ENCODE data around the gene ALCAM.

The ALCAM gene

GRCh38 chr3:105431200-105431599 lies 64.5 kb downstream of the ALCAM start:
- DNase-seq: no peak

- DNase-seq: no peak
Observed at GRCh38 chr3:105435277-105435676, 68.6 kb downstream of the ALCAM start.

DNA sequence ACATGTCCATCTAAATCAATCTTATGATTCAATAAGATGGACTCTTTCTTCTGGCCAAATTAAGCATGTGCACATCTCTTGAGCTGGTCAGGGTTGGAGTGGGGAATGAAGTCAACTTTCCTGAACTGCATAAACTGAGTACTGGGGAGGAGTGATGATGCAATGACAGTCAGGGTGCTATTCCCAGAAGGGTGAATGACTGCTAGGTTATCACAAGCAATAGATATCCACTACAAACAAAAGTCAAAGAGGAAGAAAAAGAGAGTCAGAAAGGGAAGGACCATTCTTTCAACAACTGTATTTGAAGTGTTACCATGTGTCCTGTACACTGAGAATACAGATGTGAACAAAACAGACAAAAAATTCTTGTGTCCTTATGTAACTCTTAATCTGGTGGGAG lies 70.0 kb downstream of the ALCAM start:
- no peak for DNase-seq

GRCh38 chr3:105440113-105440512 lies 73.4 kb downstream of the ALCAM start:
- no peak for DNase-seq

GRCh38 chr3:105444725-105445124 lies 78.0 kb downstream of the ALCAM start:
- no peak for DNase-seq

- no peak for DNase-seq
Observed at GRCh38 chr3:105448338-105448982, 81.8 kb downstream of the ALCAM start.

- no peak for DNase-seq
Observed at GRCh38 chr3:105449414-105449813, 82.7 kb downstream of the ALCAM start.

DNA sequence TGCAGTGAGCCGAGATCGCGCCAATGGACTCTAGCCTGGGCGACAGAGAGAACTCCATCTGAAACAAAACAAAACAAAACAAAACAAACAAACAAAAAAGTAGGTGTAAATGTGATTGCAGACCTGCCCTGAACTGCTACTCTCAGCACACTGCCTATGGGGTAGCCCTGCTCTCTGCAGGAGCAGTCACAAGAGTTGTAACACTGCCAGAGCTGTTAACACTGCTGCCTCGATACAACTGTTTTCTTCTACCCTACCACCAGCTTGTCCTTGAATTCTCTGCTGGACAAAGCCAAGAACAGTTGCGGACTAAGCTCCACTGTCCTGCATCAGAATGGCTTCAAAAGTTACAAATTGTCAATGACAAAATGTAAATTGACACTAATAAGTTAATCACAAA lies 89.3 kb downstream of the ALCAM start:
- DNase-seq: no peak

DNA sequence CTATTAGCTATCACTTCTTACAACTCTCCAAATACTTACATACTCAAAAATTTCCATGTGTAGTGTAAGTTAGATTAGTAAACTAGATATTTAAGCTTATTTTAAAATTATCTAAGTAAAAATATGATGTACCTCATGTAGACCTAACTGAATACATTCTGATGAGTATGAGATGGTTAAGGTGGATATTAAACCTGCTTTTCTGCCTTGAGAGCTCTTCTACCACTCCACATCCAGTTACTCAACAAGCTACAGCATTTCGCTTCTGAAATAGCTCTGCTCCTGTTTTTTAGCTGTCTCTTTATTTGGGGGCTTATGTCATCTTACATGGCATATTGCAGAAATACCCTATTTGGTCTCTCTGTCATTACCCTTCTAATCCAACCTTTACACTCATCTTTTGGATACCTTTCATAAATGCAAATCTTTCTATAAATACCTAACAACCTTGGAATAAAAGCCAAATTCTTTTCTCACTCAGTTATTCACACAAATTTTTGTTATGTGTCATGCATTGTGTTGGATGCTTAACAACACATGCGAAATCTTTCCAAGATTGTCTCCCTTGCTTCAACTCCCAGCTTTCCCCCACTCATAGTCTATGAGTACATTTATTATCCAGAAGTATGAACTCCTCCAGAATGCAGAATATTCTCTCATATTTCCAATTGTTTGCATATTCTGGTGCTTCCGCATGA lies 92.0 kb downstream of the ALCAM start:
- no peak for DNase-seq

- no peak for DNase-seq
Observed at GRCh38 chr3:105459566-105460290, 93.0 kb downstream of the ALCAM start.

DNA sequence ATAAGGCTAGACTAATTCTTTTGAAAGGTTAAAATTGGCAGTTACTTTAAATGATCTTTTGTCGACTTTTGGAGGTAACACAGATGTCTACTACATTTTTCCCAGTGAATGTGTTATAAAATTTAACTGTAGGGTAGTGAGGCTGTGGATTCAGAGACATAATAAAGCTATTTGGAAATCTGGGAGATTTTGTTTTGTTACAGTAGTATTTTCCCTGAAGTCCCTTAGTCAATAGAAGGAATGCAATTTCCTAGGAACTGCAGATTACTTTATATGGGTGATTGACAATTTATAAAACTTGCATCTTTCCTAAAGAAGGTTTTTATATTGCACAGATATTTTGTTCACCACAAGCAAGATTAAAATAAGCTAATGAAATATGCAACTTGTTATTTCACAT lies 96.9 kb downstream of the ALCAM start:
- DNase-seq: no peak

DNA sequence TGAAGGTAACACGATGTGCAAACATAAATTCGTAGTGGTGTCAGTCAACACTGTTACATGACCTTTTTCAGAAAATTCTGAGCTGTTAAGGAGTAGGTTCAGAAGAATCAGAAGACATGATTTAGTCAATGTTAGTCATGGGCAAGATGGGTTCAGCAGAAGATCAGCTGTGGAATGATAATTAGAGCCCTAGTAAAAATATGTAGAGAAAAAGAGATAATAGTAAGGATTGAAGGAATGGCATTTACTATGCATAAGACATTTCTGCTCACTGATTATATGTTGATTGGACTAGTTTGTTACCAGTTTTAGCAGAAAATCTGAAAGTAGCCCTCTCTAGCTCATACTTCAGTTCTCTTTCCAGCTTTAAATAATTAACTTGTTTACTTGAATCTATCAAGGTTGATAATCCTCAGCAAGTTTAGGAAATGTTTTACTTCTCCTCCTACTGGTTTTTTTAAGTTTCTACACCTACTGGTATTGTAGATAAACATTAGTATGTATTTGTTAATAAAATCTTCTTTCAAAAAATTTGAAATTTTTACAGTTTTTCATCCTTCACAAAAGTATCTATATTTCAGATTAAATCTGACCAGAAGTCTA lies 98.6 kb downstream of the ALCAM start:
- DNase-seq: no peak

- DNase-seq: no peak
Observed at GRCh38 chr3:105466072-105466471, 99.4 kb downstream of the ALCAM start.

- DNase-seq: no peak
Observed at GRCh38 chr3:105466495-105467404, 100.0 kb downstream of the ALCAM start.

GRCh38 chr3:105470851-105471250 lies 104.1 kb downstream of the ALCAM start:
- no peak for DNase-seq

DNA sequence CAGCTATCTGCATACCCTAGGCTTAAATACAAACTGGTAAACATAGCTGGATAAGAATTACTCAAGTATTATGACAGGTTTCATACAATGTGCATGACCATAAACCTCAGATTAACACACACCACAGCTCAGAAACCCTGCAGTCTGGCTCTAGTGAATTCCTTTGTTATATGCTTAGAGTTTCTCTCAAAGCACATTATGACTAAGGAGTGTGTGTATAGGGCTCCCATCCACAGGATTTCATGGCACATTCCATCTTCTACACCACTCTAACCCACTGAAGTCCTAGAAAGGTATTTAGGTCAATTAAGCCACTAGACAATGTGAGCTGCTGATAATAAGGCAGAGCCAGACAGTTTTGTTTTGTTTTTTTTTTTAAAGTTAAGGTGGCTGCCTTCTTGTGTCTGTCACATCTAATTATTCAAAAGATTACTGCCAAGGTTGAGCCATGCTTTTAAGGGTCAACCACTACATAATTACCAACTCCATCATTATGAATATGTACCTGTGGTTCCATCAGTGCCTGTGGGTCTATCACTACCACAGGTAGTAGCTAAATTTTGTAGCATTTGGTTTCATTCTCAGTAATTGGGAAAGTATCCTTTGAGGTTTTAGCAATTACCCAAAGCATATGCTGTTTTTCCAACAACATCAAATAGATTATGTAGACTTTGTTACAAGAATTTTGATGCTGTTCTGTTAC lies 107.0 kb downstream of the ALCAM start:
- no peak for DNase-seq

- no peak for DNase-seq
Observed at GRCh38 chr3:105480768-105481167, 114.1 kb downstream of the ALCAM start.

DNA sequence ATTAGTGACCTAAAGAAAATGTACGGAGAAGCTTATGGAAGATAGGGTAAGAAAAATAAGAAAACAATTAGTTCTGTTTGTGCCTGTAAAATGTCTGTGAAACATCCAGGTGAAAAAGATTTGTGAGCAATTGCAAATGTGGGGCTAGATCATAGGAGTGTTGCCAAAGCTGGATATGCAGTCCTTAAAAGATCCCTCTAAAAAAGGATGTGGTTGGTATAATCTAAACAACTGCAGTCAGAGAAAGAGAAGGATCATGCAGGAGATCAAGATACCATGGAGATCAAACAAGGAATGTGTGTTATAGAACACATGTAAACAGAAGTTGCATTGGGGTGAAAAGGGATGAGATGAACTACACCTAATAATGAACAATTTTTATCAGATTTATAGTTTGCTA lies 116.8 kb downstream of the ALCAM start:
- DNase-seq: no peak

- no peak for DNase-seq
Observed at GRCh38 chr3:105490045-105490444, 123.3 kb downstream of the ALCAM start.

- no peak for DNase-seq
Observed at GRCh38 chr3:105493305-105493892, 126.7 kb downstream of the ALCAM start.

DNA sequence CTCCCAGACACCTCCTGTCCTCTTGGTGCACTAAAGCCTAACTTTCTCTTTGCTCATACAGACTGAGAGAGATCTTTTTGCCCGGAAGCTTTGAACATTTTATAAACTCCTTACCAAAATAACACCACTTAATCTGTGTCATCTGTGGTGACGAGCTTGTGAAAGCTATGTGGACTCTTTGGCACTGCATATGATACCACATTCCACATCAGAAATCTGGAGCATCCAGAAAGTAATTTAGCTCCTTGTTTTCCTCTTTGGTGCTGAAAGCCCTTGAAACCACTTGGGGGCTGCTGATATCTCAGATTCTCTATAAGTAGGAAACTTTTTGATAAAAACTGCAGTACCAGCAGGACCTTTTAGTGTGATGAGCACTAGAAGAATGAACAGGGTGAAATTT lies 128.3 kb downstream of the ALCAM start:
- DNase-seq: no peak

DNA sequence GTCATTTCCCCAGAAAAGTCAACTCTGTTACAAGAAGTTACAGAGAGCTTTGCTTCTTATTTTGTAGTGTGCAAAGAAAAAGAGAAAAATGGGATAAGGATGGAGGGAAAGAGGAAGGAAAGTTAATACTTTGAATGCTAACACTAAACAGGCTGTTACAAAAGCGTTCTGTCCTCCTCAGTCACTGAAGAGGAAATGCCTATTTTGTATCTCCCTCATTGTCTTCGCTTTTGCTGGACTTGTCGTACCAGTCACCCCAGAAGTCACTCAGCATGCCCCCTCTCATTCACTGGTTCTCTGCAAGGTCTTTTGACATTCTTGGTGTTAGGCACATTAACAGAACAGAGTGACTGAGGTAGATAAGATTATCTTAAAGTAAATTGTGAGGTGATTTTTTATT lies 129.6 kb downstream of the ALCAM start:
- DNase-seq: no peak
